Measurements from ENCODE around the gene SUGCT. TPM values are rescaled to one million over a fixed set of nuclear protein-coding genes. Genes with fewer than 3 reads are reported as not detected.

SUGCT gene
- total RNA-seq, 4 donors from 2014 or later, result 1.1 to 3.6 (median 2.6) TPM

GRCh38 chr7:40507166-40507565 lies 372.4 kb downstream of the SUGCT start:
- DNase-seq (ENCODE audit: low spot score) (no peak), ATAC-seq (ENCODE audit: low FRiP score) (no peak)
- no peak for TF ChIP-seq CTCF (IDR thresholded peaks at IDR 0.05)

GRCh38 chr7:40509287-40509996 lies 374.6 kb downstream of the SUGCT start:
- DNase-seq (ENCODE audit: low spot score) (no peak), ATAC-seq (ENCODE audit: low FRiP score) (no peak)
- no peak for TF ChIP-seq CTCF (IDR thresholded peaks at IDR 0.05)

- DNase-seq (ENCODE audit: low spot score) (no peak), ATAC-seq (ENCODE audit: low FRiP score) (no peak)
- TF ChIP-seq CTCF (IDR thresholded peaks at IDR 0.05), result no peak
Observed at GRCh38 chr7:40516376-40516775, 381.6 kb downstream of the SUGCT start.

GRCh38 chr7:40519009-40519408 lies 384.2 kb downstream of the SUGCT start:
- TF ChIP-seq CTCF (IDR thresholded peaks at IDR 0.05), result no peak
- ATAC-seq (ENCODE audit: low FRiP score) (no peak), DNase-seq (ENCODE audit: low spot score) (no peak)

GRCh38 chr7:40520986-40521738 lies 386.4 kb downstream of the SUGCT start:
- DNase-seq (ENCODE audit: low spot score) (no peak), ATAC-seq (ENCODE audit: low FRiP score) (no peak)
- no peak for TF ChIP-seq CTCF (IDR thresholded peaks at IDR 0.05)

GRCh38 chr7:40525764-40526163 lies 391.0 kb downstream of the SUGCT start:
- no peak for DNase-seq (ENCODE audit: low spot score)
- no peak for ATAC-seq (ENCODE audit: low FRiP score)
- no peak for TF ChIP-seq CTCF (IDR thresholded peaks at IDR 0.05)
